SK-N-MC (cell line): ENCODE results near the gene RALA.

Experiments used
- EZH2 ChIP-seq: fragments of 200-600 bp; sonication (generic); IDR thresholded peaks from one replicate; pipeline ENCODE4 v1.6.1; 2017; ENCODE audit warnings: antibody characterized with exemption
- FOXP2 ChIP-seq: optimal IDR thresholded peaks from 2 replicates; pipeline ENCODE3; 2011; ENCODE audit warnings: mild to moderate bottlenecking, moderate library complexity; ENCODE audit not compliant: insufficient read depth; ENCODE audit errors: extremely low read length, control extremely low read depth
- POLR2AphosphoS5 ChIP-seq: IDR thresholded peaks from 2 replicates; pipeline ENCODE4 v1.6.1; 2012; ENCODE audit warnings: mild to moderate bottlenecking, low read depth, low read length, borderline replicate concordance

GRCh38 chr7:39666562-39666961 lies 43.2 kb downstream of the RALA start:
- TF ChIP-seq EZH2 (no peak), POLR2AphosphoS5 (no peak), FOXP2 (no peak)
